Activated CD4-positive, alpha-beta T cell treated with anti-CD3 and anti-CD28 coated beads for 36 hours (primary cell): ENCODE results near the gene CNGB1. TPM values are rescaled to one million over a fixed set of nuclear protein-coding genes. Genes with fewer than 3 reads are reported as not detected.
"Not testable (repeated sequence)": the region's sequence is repeated elsewhere in the genome, so short reads cannot be mapped to it uniquely, and the experiment has no call there.

Experiments used
- ATAC-seq: fragments of 200-7000 bp; cut with Tn5 transposase; one replicate; pipeline ENCODE4 v1.10.0; 2021; ENCODE audit warnings: mild to moderate bottlenecking, moderate library complexity
- CTCF ChIA-PET: fragments of 350-600 bp; sonication (Branson Sonifier 250); formaldehyde crosslinking; loops from one replicate; lab custom pipeline; 2021; ENCODE audit warnings: antibody characterized with exemption; lab: Charles Lee
- POLR2A ChIA-PET: fragments of 350-600 bp; sonication (Branson Sonifier 250); formaldehyde crosslinking; loops from one replicate; lab custom pipeline; 2021; ENCODE audit warnings: antibody characterized with exemption, inconsistent platforms; lab: Charles Lee
- DNase-seq: peaks from one replicate; pipeline ENCODE4 v3.0.0-alpha.2; 2020
- H3K27ac Mint-ChIP-seq: one replicate; pipeline ENCODE4 v1.8.0; 2021; ENCODE audit warnings: mixed read lengths
- H3K27me3 Mint-ChIP-seq: one replicate; pipeline ENCODE4 v1.8.0; 2021; ENCODE audit warnings: mixed read lengths
- H3K36me3 Mint-ChIP-seq: one replicate; pipeline ENCODE4 v1.8.0; 2021; ENCODE audit warnings: low read depth, mixed read lengths
- H3K4me1 Mint-ChIP-seq: one replicate; pipeline ENCODE4 v1.8.0; 2021; ENCODE audit warnings: mixed read lengths
- H3K4me3 Mint-ChIP-seq: one replicate; pipeline ENCODE4 v1.8.0; 2021; ENCODE audit warnings: mild to moderate bottlenecking, moderate library complexity, mixed read lengths
- H3K9me3 Mint-ChIP-seq: one replicate; pipeline ENCODE4 v1.8.0; 2021; ENCODE audit warnings: low read depth, mixed read lengths
- intact Hi-C, 2 experiments: fragments of 100-400 bp; cut with DNase I in 1 of 2; cut with micrococcal nuclease in 1 of 2; formaldehyde crosslinking; loops; one replicate each; pipeline versions ENCODE4 v1.14.2 to v1.15.1; 2022 to 2024; cut with DNase I, micrococcal nuclease
- total RNA-seq, 2 experiments: library from RNA; stranded (reverse); gene quantifications; one replicate each; pipeline ENCODE4 v1.2.3, GENCODE V29; 2021

CNGB1 gene
- total RNA-seq, 2 experiments from 2014 or later: not detected

DNA sequence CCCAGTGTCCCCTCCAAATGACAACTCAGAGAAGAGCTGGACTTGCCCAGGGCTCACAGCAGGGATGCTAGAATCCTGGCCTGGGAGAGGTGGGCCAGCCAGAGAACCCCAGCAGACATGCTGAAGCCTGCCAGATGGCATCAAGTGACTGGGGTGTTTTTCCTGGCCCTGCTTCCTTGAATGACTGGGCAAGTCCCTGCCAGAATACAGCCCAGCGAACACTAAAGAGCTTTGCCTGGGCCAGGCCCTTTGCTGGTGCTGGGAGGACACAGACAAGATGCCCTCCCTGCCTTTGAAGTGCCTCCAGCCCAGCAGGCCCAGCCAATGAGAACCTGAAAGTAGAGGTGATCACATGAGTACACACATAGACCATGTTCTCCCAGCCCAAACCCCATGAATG, 18.0 kb upstream of the CNGB1 start:
- POLR2A ChIA-PET: no interaction called here

DNA sequence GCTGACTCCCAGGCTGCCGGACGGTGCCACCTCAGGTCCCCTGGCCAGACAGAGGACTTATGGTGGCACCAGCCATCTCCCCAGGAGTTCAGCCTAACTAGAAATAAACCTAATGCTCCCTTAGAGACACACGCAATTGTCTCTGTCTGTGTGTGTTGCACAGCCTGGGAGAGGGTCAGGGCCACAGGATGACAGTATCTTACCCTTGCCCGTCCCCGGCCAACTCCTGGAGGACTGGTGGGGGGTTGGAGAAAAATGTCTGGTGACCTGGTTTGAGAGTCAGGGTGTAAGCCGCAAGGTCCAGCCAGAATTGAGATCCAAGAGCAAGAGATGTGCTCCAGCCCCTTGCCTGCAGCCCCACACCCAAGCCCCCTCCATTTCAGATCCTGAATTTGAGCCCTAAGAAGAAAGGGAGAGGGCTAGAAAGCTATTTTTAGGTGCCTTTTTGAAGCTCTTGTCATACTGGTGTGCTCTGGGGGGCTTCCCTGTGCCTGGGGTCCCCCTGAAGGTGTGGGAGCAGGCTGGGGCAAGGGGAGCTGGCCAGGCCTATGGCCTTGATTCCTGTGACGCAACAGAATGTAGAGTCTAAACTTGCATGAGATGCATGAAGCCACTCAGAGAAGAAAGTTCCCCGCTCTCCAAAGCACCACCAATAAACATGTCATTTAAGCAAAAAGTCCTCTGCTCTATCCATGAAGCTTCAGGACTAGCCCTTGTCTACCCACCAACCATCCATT, 16.7 kb upstream of the CNGB1 start:
- H3K9me3 Mint-ChIP-seq: no peaks in the 10 kb centered on the region
- no peak overlapping the region for H3K4me3 Mint-ChIP-seq
- POLR2A ChIA-PET: no interaction called here
- H3K27ac Mint-ChIP-seq: no peak overlapping the region
- intact Hi-C loops: no loop called here
- ATAC-seq: no peak
- H3K36me3 Mint-ChIP-seq: no peaks in the 10 kb centered on the region
- H3K27me3 Mint-ChIP-seq: no peaks in the 10 kb centered on the region
- H3K4me1 Mint-ChIP-seq: peaks cover 7% of the 10 kb centered on the region
- CTCF ChIA-PET: interaction anchor here (0.6 to 1.5 kb wide), 2 partner anchors 10 to 716 kb away, joined by 3 read pairs; no protein-coding TSS in a partner anchor
- no peak for DNase-seq

More for the DNA sequence above, 18.0 kb upstream of the CNGB1 start:
- H3K36me3 Mint-ChIP-seq: no peaks in the 10 kb centered on the region
- DNase-seq (no peak), ATAC-seq (no peak)
- CTCF ChIA-PET: interaction anchor here (0.7 kb wide), 1 partner anchor 454 kb away, joined by 3 read pairs; no protein-coding TSS in a partner anchor
- peaks cover 7% of the 10 kb centered on the region for H3K4me1 Mint-ChIP-seq
- no peaks in the 10 kb centered on the region for H3K9me3 Mint-ChIP-seq
- intact Hi-C loops: no loop called here
- no peak overlapping the region for H3K4me3 Mint-ChIP-seq
- no peak overlapping the region for H3K27ac Mint-ChIP-seq
- no peaks in the 10 kb centered on the region for H3K27me3 Mint-ChIP-seq

- Mint-ChIP-seq H3K27me3 (no peaks in the 10 kb centered on the region), H3K36me3 (no peaks in the 10 kb centered on the region), H3K27ac (no peak overlapping the region), H3K9me3 (no peaks in the 10 kb centered on the region), H3K4me3 (no peak overlapping the region), H3K4me1 (peaks cover 7% of the 10 kb centered on the region)
- POLR2A ChIA-PET: no interaction called here
- CTCF ChIA-PET: interaction anchor here (1.5 kb wide), 1 partner anchor 11 kb away, joined by 3 read pairs; no protein-coding TSS in a partner anchor
- intact Hi-C loops: no loop called here
- no peak for DNase-seq
- no peak for ATAC-seq
Measured at GRCh38 chr16:57986196-57986595, 15.3 kb upstream of the CNGB1 start.

- Mint-ChIP-seq H3K4me1 (peaks cover 7% of the 10 kb centered on the region), H3K27me3 (no peaks in the 10 kb centered on the region), H3K27ac (peak overlapping the region; percentile 25), H3K4me3 (peak overlapping the region; percentile 76), H3K9me3 (no peaks in the 10 kb centered on the region), H3K36me3 (no peaks in the 10 kb centered on the region)
- ChIA-PET CTCF (interaction anchor here (0.6 kb wide), 1 partner anchor 129 kb away, joined by 4 read pairs; no protein-coding TSS in a partner anchor), POLR2A (no interaction called here)
- DNase-seq (peak; percentile 47), ATAC-seq (peak; percentile 50)
- intact Hi-C loops: loop anchor here (1.0 to 2.0 kb wide), 6 partner anchors 16 to 264 kb away; partner anchors contain the start of genes USB1 (in 2 of the 2), CFAP20 (in 1 of the 2) and MMP15 (in 1 of the 2)
Measured at GRCh38 chr16:57985204-57986181, 14.6 kb upstream of the CNGB1 start.

GRCh38 chr16:57984443-57985203, 13.7 kb upstream of the CNGB1 start:
- ChIA-PET CTCF (interaction anchor here (0.6 kb wide), 1 partner anchor 128 kb away, joined by 4 read pairs; no protein-coding TSS in a partner anchor), POLR2A (no interaction called here)
- Mint-ChIP-seq H3K4me3 (peak overlapping the region; percentile 76), H3K36me3 (no peaks in the 10 kb centered on the region), H3K27ac (no peak overlapping the region), H3K9me3 (no peaks in the 10 kb centered on the region), H3K27me3 (no peaks in the 10 kb centered on the region), H3K4me1 (peaks cover 7% of the 10 kb centered on the region)
- intact Hi-C loops: loop anchor here (1.0 to 2.0 kb wide), 7 partner anchors 17 to 265 kb away; partner anchors contain the start of genes USB1 (in 2 of the 2), CFAP20 (in 1 of the 2), KATNB1 (in 1 of the 2) and MMP15 (in 1 of the 2)
- DNase-seq: peak; percentile 97
- peak; percentile 100 for ATAC-seq

GRCh38 chr16:57982385-57982784, 11.5 kb upstream of the CNGB1 start:
- no peaks in the 10 kb centered on the region for H3K36me3 Mint-ChIP-seq
- H3K9me3 Mint-ChIP-seq: no peaks in the 10 kb centered on the region
- ATAC-seq (no peak), DNase-seq (no peak)
- H3K27ac Mint-ChIP-seq: no peak overlapping the region
- POLR2A ChIA-PET: no interaction called here
- CTCF ChIA-PET: interaction anchor here (1.7 kb wide), 1 partner anchor 41 kb away, joined by 4 read pairs; no protein-coding TSS in a partner anchor
- peaks cover 7% of the 10 kb centered on the region for H3K4me1 Mint-ChIP-seq
- intact Hi-C loops: no loop called here
- no peaks in the 10 kb centered on the region for H3K27me3 Mint-ChIP-seq
- H3K4me3 Mint-ChIP-seq: no peak overlapping the region

DNA sequence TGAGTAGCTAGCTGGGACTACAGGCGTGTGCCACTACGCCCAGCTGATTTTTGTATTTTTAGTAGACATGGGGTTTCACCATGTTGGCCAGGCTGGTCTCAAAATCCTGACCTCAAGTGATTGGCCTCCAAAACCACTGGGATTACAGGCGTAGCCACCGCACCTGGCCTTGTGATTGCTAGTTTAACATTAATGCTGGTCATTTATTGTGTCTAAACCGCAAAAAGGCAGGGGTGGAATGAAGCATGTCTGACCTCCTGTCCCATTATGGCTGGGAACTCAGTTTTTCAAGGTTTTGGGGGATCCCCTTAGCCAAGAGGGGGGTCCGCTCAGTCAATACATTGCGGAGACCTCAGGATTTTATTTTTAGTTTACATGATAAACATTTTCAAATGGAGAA, 10.7 kb upstream of the CNGB1 start:
- H3K4me3 Mint-ChIP-seq: no peak overlapping the region

DNA sequence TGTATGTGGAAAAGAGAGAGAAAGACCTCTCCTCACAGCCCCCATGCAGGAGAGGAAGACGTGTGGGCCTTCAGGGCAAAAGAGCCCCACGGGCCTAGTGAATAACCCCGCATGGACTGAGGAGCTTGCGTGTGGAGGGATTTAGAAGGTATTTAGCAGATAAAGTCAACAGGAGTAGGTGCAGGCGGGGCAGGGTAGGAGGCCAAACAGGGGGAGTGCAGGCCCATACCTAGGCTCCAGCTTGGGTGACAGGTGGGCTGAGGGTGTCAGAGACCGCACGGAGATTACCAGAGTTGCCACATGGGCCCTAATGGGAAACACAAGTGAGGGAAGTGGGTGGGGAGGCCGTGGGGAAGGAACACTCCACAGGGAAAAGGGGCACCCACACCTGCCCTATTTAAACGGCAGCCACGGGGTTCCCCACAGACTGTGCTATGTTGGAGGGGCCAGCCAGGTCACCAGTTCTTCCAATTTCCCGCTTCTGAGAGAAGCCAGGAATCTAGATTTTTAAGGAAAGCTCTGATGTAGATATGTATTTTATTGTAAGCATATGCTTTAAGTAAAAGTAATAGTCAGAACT, 8.2 kb upstream of the CNGB1 start:
- Mint-ChIP-seq H3K36me3 (no peaks in the 10 kb centered on the region), H3K4me3 (no peak overlapping the region), H3K4me1 (peaks cover under 1% of the 10 kb centered on the region), H3K27me3 (no peaks in the 10 kb centered on the region), H3K27ac (no peak overlapping the region), H3K9me3 (no peaks in the 10 kb centered on the region)
- ChIA-PET CTCF (interaction anchor here (0.9 kb wide), 2 partner anchors 13 to 20 kb away, joined by 3 to 5 read pairs; no protein-coding TSS in a partner anchor), POLR2A (no interaction called here)
- ATAC-seq (no peak), DNase-seq (no peak)
- intact Hi-C loops: no loop called here

More for the DNA sequence above, 10.7 kb upstream of the CNGB1 start:
- H3K27me3 Mint-ChIP-seq: no peaks in the 10 kb centered on the region
- no peaks in the 10 kb centered on the region for H3K36me3 Mint-ChIP-seq
- intact Hi-C loops: no loop called here
- no peaks in the 10 kb centered on the region for H3K9me3 Mint-ChIP-seq
- ChIA-PET CTCF (no interaction called here), POLR2A (no interaction called here)
- H3K27ac Mint-ChIP-seq: no peak overlapping the region
- DNase-seq (no peak), ATAC-seq (no peak)
- H3K4me1 Mint-ChIP-seq: peaks cover 7% of the 10 kb centered on the region

GRCh38 chr16:57978070-57978465, 7.1 kb upstream of the CNGB1 start:
- H3K27me3 Mint-ChIP-seq, H3K4me3 Mint-ChIP-seq, H3K4me1 Mint-ChIP-seq, H3K27ac Mint-ChIP-seq, POLR2A ChIA-PET, intact Hi-C loops, H3K9me3 Mint-ChIP-seq, H3K36me3 Mint-ChIP-seq, ATAC-seq, DNase-seq: not testable (repeated sequence)
- CTCF ChIA-PET: interaction anchor here (0.6 kb wide), 1 partner anchor 1658 kb away, joined by 3 read pairs; no protein-coding TSS in a partner anchor

- DNase-seq (no peak), ATAC-seq (no peak)
- POLR2A ChIA-PET: no interaction called here
- H3K36me3 Mint-ChIP-seq: no peaks in the 10 kb centered on the region
- no peaks in the 10 kb centered on the region for H3K27me3 Mint-ChIP-seq
- H3K4me1 Mint-ChIP-seq: no peaks in the 10 kb centered on the region
- CTCF ChIA-PET: interaction anchor here (0.6 to 1.3 kb wide), 3 partner anchors 14 to 1657 kb away, joined by 3 to 4 read pairs (median 3); no protein-coding TSS in a partner anchor
- no peaks in the 10 kb centered on the region for H3K9me3 Mint-ChIP-seq
- intact Hi-C loops: no loop called here
- no peak overlapping the region for H3K4me3 Mint-ChIP-seq
- H3K27ac Mint-ChIP-seq: no peak overlapping the region
Measured at GRCh38 chr16:57977418-57978069, 6.6 kb upstream of the CNGB1 start.
